Measurements from ENCODE around the gene GSG1. TPM values are rescaled to one million over a fixed set of nuclear protein-coding genes. Genes with fewer than 3 reads are reported as not detected.

The GSG1 gene
- total RNA-seq, 1 donor from 2014 or later = 0.23 TPM

DNA sequence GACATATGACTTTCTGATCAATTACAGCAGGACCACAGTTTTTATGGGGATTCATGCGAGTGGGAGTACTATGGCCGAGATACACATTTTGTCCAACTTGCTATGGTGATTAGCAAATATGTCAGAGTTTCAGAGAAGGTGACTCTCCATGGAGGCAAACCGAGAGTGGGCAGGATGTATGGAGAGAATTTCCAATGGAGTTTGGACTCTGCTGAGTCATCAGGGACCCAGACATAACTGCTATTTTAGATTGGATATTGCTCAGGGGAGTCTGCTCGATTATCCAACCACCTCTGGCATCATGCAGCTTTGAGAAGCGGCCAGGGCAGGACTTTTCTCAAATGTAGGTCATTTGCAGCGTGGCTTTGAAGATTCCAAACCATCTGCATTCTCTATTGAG lies 9.5 kb upstream of the GSG1 start:
- Mint-ChIP-seq H3K27me3 (ENCODE audit: low read depth, unreplicated experiment) (peaks cover 4% of the 10 kb centered on the region), H3K36me3 (ENCODE audit: low read depth, unreplicated experiment) (no peaks in the 10 kb centered on the region), H3K4me3 (ENCODE audit: unreplicated experiment) (no peak overlapping the region), H3K4me1 (ENCODE audit: low read depth, unreplicated experiment) (peaks cover 21% of the 10 kb centered on the region), H3K27ac (ENCODE audit: unreplicated experiment) (no peak overlapping the region), H3K9me3 (ENCODE audit: unreplicated experiment) (peaks cover 12% of the 10 kb centered on the region)
- Histone ChIP-seq H3K36me3 (ENCODE audit: insufficient read depth, low read length) (no peaks in the 10 kb centered on the region), H3K27me3 (ENCODE audit: insufficient read depth, low read length) (no peaks in the 10 kb centered on the region), H3K4me3 (ENCODE audit: insufficient read depth, low read depth, low read length) (no peak overlapping the region), H2AFZ (ENCODE audit: low read depth, low read length) (no peak overlapping the region), H3K27ac (ENCODE audit: low read depth, low read length) (no peak overlapping the region), H4K20me1 (ENCODE audit: insufficient read depth, low read length) (no peaks in the 10 kb centered on the region), H3K9ac (ENCODE audit: low read length) (no peak overlapping the region), H3K79me2 (ENCODE audit: insufficient read depth, low read length) (no peaks in the 10 kb centered on the region), H3K9me3 (ENCODE audit: insufficient read depth, low read depth, low read length) (no peaks in the 10 kb centered on the region), H3K4me2 (ENCODE audit: low read length) (no peak overlapping the region), H3K4me1 (ENCODE audit: insufficient read depth, low read length) (peaks cover 11% of the 10 kb centered on the region)
- no peak for TF ChIP-seq CTCF (IDR thresholded peaks at IDR 0.05; ENCODE audit: insufficient read depth, low read depth, low read length)
- TF ChIP-seq EZH2 (IDR thresholded peaks at IDR 0.05; ENCODE audit: insufficient read depth, low read length) = no peak
- FAIRE-seq (no peak), DNase-seq (ENCODE audit: low read depth) (no peak)

GRCh38 chr12:13106666-13107065 lies 3.2 kb upstream of the GSG1 start:
- Histone ChIP-seq H3K9me3 (ENCODE audit: insufficient read depth, low read depth, low read length) (no peaks in the 10 kb centered on the region), H3K36me3 (ENCODE audit: insufficient read depth, low read length) (no peaks in the 10 kb centered on the region), H3K9ac (ENCODE audit: low read length) (no peak overlapping the region), H3K4me3 (ENCODE audit: insufficient read depth, low read depth, low read length) (no peak overlapping the region), H2AFZ (ENCODE audit: low read depth, low read length) (no peak overlapping the region), H4K20me1 (ENCODE audit: insufficient read depth, low read length) (no peaks in the 10 kb centered on the region), H3K79me2 (ENCODE audit: insufficient read depth, low read length) (no peaks in the 10 kb centered on the region), H3K27me3 (ENCODE audit: insufficient read depth, low read length) (no peaks in the 10 kb centered on the region), H3K4me1 (ENCODE audit: insufficient read depth, low read length) (peaks cover 9% of the 10 kb centered on the region), H3K4me2 (ENCODE audit: low read length) (no peak overlapping the region), H3K27ac (ENCODE audit: low read depth, low read length) (no peak overlapping the region)
- peaks cover 10% of the 10 kb centered on the region for H3K4me1 Mint-ChIP-seq (ENCODE audit: low read depth, unreplicated experiment)
- FAIRE-seq = no peak
- peaks cover 8% of the 10 kb centered on the region for H3K9me3 Mint-ChIP-seq (ENCODE audit: unreplicated experiment)
- no peaks in the 10 kb centered on the region for H3K27me3 Mint-ChIP-seq (ENCODE audit: low read depth, unreplicated experiment)
- no peak for TF ChIP-seq EZH2 (IDR thresholded peaks at IDR 0.05; ENCODE audit: insufficient read depth, low read length)
- no peak for TF ChIP-seq CTCF (IDR thresholded peaks at IDR 0.05; ENCODE audit: insufficient read depth, low read depth, low read length)
- H3K36me3 Mint-ChIP-seq (ENCODE audit: low read depth, unreplicated experiment) = no peaks in the 10 kb centered on the region
- DNase-seq (ENCODE audit: low read depth) = no peak
- no peak overlapping the region for H3K4me3 Mint-ChIP-seq (ENCODE audit: unreplicated experiment)
- no peak overlapping the region for H3K27ac Mint-ChIP-seq (ENCODE audit: unreplicated experiment)

DNA sequence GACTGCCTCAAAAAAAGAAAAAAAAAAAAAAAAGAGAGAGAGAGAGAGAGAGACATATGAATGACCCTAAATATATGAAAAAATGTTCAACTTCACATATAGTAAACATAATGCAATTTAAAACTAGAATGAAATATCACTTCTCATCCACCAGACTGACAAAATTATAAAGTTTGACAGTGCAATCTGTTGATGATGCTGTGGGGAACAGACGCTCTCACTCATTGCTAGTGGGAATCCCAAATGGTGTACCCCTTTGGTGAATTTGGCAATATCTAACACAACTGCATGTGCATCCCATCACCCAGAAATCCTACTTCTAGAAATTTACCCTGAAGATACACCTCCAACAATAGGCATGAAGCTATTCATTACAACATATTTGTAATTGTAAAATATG lies 2.3 kb upstream of the GSG1 start:
- Histone ChIP-seq H3K4me2 (ENCODE audit: low read length) (no peak overlapping the region), H2AFZ (ENCODE audit: low read depth, low read length) (no peak overlapping the region), H3K4me1 (ENCODE audit: insufficient read depth, low read length) (peaks cover 13% of the 10 kb centered on the region), H3K9ac (ENCODE audit: low read length) (no peak overlapping the region), H3K27me3 (ENCODE audit: insufficient read depth, low read length) (no peaks in the 10 kb centered on the region), H3K9me3 (ENCODE audit: insufficient read depth, low read depth, low read length) (no peaks in the 10 kb centered on the region), H3K4me3 (ENCODE audit: insufficient read depth, low read depth, low read length) (no peak overlapping the region), H3K79me2 (ENCODE audit: insufficient read depth, low read length) (no peaks in the 10 kb centered on the region), H3K36me3 (ENCODE audit: insufficient read depth, low read length) (no peaks in the 10 kb centered on the region), H3K27ac (ENCODE audit: low read depth, low read length) (no peak overlapping the region), H4K20me1 (ENCODE audit: insufficient read depth, low read length) (no peaks in the 10 kb centered on the region)
- FAIRE-seq (no peak), DNase-seq (ENCODE audit: low read depth) (no peak)
- peaks cover 8% of the 10 kb centered on the region for H3K9me3 Mint-ChIP-seq (ENCODE audit: unreplicated experiment)
- no peak overlapping the region for H3K4me3 Mint-ChIP-seq (ENCODE audit: unreplicated experiment)
- H3K27ac Mint-ChIP-seq (ENCODE audit: unreplicated experiment) = no peak overlapping the region
- H3K4me1 Mint-ChIP-seq (ENCODE audit: low read depth, unreplicated experiment) = peaks cover 11% of the 10 kb centered on the region
- no peaks in the 10 kb centered on the region for H3K36me3 Mint-ChIP-seq (ENCODE audit: low read depth, unreplicated experiment)
- no peaks in the 10 kb centered on the region for H3K27me3 Mint-ChIP-seq (ENCODE audit: low read depth, unreplicated experiment)
- TF ChIP-seq CTCF (IDR thresholded peaks at IDR 0.05; ENCODE audit: insufficient read depth, low read depth, low read length) = no peak
- TF ChIP-seq EZH2 (IDR thresholded peaks at IDR 0.05; ENCODE audit: insufficient read depth, low read length) = no peak
